GM12878 (cell line): ENCODE results near the gene IL1RAPL1.

ENCODE experiments used
- BRCA1 ChIP-seq: IDR thresholded peaks from 2 replicates; pipeline ENCODE4 v1.6.1; 2011; ENCODE audit warnings: low read depth, low read length, improper control_type of control experiment
- CBFB ChIP-seq: IDR thresholded peaks from 2 replicates; pipeline ENCODE4 v1.6.1; 2016; ENCODE audit warnings: antibody characterized with exemption, low read depth
- CREM ChIP-seq: IDR thresholded peaks from 2 replicates; pipeline ENCODE4 v1.6.1; 2014; ENCODE audit warnings: antibody characterized with exemption, low read depth
- EP300 ChIP-seq, 2 experiments: fragments of 150-350 bp in 1 of 2; IDR thresholded peaks; 2 replicates each; pipeline ENCODE4 v1.6.1; 2011 to 2012; ENCODE audit warnings: low read depth in 2 of 2, low read length in 2 of 2, borderline replicate concordance in 1 of 2, improper control_type of control experiment in 1 of 2, inconsistent platforms in 1 of 2; ENCODE audit not compliant: control insufficient read depth in 1 of 2
- EZH2 ChIP-seq: IDR thresholded peaks from 2 replicates; pipeline ENCODE4 v1.6.1; 2012; ENCODE audit warnings: low read depth, mild to moderate bottlenecking, control low read depth, inconsistent platforms, low read length, borderline replicate concordance; ENCODE audit not compliant: control insufficient read depth
- HCFC1 ChIP-seq: fragments of 150-350 bp; IDR thresholded peaks from 2 replicates; pipeline ENCODE4 v1.6.1; 2014; ENCODE audit warnings: low read length
- LARP7 ChIP-seq: fragments of 450-650 bp; IDR thresholded peaks from 2 replicates; pipeline ENCODE4 v1.6.1; 2017; ENCODE audit warnings: mild to moderate bottlenecking
- PAX8 ChIP-seq: fragments of 450-650 bp; IDR thresholded peaks from 2 replicates; pipeline ENCODE4 v1.6.1; 2017; ENCODE audit warnings: mild to moderate bottlenecking, moderate library complexity
- POLR2A ChIP-seq: IDR thresholded peaks from 2 replicates; pipeline ENCODE4 v1.6.1; 2011; ENCODE audit warnings: low read depth, mild to moderate bottlenecking, low read length
- RAD21 ChIP-seq: IDR thresholded peaks from 2 replicates; pipeline ENCODE4 v1.6.1; 2011; ENCODE audit warnings: mild to moderate bottlenecking, low read depth, low read length, moderate library complexity; ENCODE audit not compliant: insufficient read depth
- ZNF274 ChIP-seq: IDR thresholded peaks from one replicate; pipeline ENCODE4 v1.8.0; 2011; ENCODE audit not compliant: insufficient read length, insufficient read depth
- TF ChIP-seq, protein P1 (sequence below): fragments of 450-650 bp; IDR thresholded peaks from 2 replicates; pipeline ENCODE4 v1.6.1; 2016; ENCODE audit warnings: mild to moderate bottlenecking
- TF ChIP-seq, protein P2 (sequence below), 3 experiments: IDR thresholded peaks in 2 of 3; conservative IDR thresholded peaks in 1 of 3; 2 replicates each; pipeline ENCODE4 v1.5.1; 2011; ENCODE audit warnings: low read depth in 3 of 3, low read length in 3 of 3, mild to moderate bottlenecking in 3 of 3, control low read depth in 2 of 3, moderate library complexity in 2 of 3, inconsistent platforms in 1 of 3, mixed read lengths in 1 of 3; ENCODE audit not compliant: control insufficient read depth in 2 of 3, insufficient read depth in 1 of 3; ENCODE audit errors: extremely low read depth in 1 of 3

DNA sequence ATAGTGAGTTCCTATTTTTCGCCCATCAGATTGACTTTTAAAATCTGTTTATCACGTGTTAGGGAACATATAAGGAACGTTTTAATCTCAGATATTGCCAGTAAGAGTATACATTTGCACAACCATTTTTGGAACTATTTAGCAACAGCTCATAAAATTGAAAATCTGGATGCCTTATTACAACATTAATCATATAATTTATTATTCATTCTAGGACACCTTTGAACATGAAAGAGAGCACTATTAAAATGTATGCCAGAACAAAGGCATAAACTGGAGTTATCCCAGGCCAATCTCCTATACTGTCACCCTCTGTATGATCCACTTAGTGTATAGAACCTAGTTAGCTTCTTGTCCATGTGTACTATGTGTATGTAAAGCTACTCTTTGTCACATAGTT, 1049.1 kb downstream of the IL1RAPL1 start:
- no peak for TF ChIP-seq LARP7
- no peak for TF ChIP-seq CREM
- TF ChIP-seq POLR2A = no peak
- TF ChIP-seq, protein P1, sequence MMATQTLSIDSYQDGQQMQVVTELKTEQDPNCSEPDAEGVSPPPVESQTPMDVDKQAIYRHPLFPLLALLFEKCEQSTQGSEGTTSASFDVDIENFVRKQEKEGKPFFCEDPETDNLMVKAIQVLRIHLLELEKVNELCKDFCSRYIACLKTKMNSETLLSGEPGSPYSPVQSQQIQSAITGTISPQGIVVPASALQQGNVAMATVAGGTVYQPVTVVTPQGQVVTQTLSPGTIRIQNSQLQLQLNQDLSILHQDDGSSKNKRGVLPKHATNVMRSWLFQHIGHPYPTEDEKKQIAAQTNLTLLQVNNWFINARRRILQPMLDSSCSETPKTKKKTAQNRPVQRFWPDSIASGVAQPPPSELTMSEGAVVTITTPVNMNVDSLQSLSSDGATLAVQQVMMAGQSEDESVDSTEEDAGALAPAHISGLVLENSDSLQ = no peak
- TF ChIP-seq EP300 (IDR thresholded peaks at IDR 0.05; ENCODE audit: borderline replicate concordance in 1 of 2, control insufficient read depth in 1 of 2, low read depth in 2 of 2, low read length in 2 of 2) = no peak
- no peak for TF ChIP-seq BRCA1
- TF ChIP-seq EZH2 = no peak
- TF ChIP-seq, protein P2, sequence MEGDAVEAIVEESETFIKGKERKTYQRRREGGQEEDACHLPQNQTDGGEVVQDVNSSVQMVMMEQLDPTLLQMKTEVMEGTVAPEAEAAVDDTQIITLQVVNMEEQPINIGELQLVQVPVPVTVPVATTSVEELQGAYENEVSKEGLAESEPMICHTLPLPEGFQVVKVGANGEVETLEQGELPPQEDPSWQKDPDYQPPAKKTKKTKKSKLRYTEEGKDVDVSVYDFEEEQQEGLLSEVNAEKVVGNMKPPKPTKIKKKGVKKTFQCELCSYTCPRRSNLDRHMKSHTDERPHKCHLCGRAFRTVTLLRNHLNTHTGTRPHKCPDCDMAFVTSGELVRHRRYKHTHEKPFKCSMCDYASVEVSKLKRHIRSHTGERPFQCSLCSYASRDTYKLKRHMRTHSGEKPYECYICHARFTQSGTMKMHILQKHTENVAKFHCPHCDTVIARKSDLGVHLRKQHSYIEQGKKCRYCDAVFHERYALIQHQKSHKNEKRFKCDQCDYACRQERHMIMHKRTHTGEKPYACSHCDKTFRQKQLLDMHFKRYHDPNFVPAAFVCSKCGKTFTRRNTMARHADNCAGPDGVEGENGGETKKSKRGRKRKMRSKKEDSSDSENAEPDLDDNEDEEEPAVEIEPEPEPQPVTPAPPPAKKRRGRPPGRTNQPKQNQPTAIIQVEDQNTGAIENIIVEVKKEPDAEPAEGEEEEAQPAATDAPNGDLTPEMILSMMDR (IDR thresholded peaks at IDR 0.05 in 2 of 3, conservative IDR thresholded peaks at IDR 0.05 in 1 of 3; ENCODE audit: control insufficient read depth in 2 of 3, extremely low read depth in 1 of 3, insufficient read depth in 1 of 3, low read depth in 3 of 3, low read length in 3 of 3) = no peak
- TF ChIP-seq CBFB = no peak
- TF ChIP-seq RAD21 = no peak
- no peak for TF ChIP-seq ZNF274
- no peak for TF ChIP-seq HCFC1
- no peak for TF ChIP-seq PAX8
